ENCODE results near the gene ASS1.

DNA sequence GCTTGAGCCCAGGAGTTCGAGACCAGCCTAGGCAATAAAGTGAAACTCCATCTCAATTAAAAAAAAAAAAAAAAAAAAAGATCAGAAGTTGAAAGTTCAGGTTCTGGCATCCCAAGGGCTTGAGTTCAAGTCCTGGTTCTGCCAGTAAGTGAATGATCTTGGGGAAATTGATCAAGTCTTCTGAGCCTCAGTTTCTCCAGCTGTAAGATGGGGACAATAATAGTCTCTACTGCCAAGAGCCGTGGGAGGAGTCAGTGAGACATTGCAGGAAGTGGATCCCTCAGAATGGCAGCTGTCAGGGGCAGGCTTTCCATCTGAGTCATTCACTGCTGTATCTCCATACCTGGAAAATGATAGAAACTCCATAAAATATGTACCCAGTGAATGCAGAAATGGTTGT, 96.8 kb downstream of the ASS1 start:
- TF ChIP-seq, protein P1, sequence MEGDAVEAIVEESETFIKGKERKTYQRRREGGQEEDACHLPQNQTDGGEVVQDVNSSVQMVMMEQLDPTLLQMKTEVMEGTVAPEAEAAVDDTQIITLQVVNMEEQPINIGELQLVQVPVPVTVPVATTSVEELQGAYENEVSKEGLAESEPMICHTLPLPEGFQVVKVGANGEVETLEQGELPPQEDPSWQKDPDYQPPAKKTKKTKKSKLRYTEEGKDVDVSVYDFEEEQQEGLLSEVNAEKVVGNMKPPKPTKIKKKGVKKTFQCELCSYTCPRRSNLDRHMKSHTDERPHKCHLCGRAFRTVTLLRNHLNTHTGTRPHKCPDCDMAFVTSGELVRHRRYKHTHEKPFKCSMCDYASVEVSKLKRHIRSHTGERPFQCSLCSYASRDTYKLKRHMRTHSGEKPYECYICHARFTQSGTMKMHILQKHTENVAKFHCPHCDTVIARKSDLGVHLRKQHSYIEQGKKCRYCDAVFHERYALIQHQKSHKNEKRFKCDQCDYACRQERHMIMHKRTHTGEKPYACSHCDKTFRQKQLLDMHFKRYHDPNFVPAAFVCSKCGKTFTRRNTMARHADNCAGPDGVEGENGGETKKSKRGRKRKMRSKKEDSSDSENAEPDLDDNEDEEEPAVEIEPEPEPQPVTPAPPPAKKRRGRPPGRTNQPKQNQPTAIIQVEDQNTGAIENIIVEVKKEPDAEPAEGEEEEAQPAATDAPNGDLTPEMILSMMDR (IDR thresholded peaks at IDR 0.05; ENCODE audit: insufficient read depth, low read depth, low read length): no peak
- no peak for TF ChIP-seq EZH2 (IDR thresholded peaks at IDR 0.05; ENCODE audit: insufficient read depth, low read length)

Data from astrocyte (in vitro differentiated cells and primary cell).